H1 (cell line): Measurements from ENCODE around the gene TLE4. TPM values are rescaled to one million over a fixed set of nuclear protein-coding genes. Genes with fewer than 3 reads are reported as not detected.

Experiments
- CBX8 ChIP-seq: fragments of 300-800, 300-1000 bp; sonication (generic); IDR thresholded peaks from 2 replicates; pipeline ENCODE4 v1.7.1; 2016; ENCODE audit warnings: low read depth, low read length, borderline replicate concordance
- SIX5 ChIP-seq: IDR thresholded peaks from 2 replicates; pipeline ENCODE4 v1.6.1; 2011; ENCODE audit warnings: mild to moderate bottlenecking, low read depth, low read length
- polyA plus RNA-seq, 7 experiments: library from polyadenylated mRNA; depleted of rRNA in 3 of 7; stranded (reverse) in 5 of 7; unstranded in 2 of 7; fragments of >200 nt in 5 of 7; fragments of 200-250 nt in 2 of 7; gene quantifications; 1 replicate in 5 of 7; 2 replicates in 1 of 7; 4 replicates in 1 of 7; pipeline versions ENCODE4 v1.2.1 to v1.2.3, GENCODE V29; 2011 to 2013; ENCODE audit warnings: missing spikeins in 2 of 7, mixed read lengths in 2 of 7
- total RNA-seq: library from RNA; stranded (reverse); fragmentation: NEBNext Ultra II Directional; extraction: Animal tissue kit (Norgen Biotek cat#: 25700); gene quantifications from 2 replicates; pipeline ENCODE4 v1.2.1, GENCODE V29; 2021

Gene TLE4
- total and polyA plus RNA-seq, 2 of the 8 experiments (the other 6 are each of a cell fraction or from before 2014, with no cell fraction given), result 32.4 to 36.9 TPM

- TF ChIP-seq SIX5 (no peak), CBX8 (no peak)
Observed at GRCh38 chr9:79535534-79535933, 36.2 kb upstream of the TLE4 start (continued).
